Activated naive CD8-positive, alpha-beta T cell treated with anti-CD3 and anti-CD28 coated beads, Interleukin-2, amount 10 ng/mL, durations not matched to agents 7 days and 5 days (primary cell): ENCODE results near the gene ABCA2. TPM values are rescaled to one million over a fixed set of nuclear protein-coding genes. Genes with fewer than 3 reads are reported as not detected.

ENCODE experiments used
- ATAC-seq: fragments of 150-1000 bp; cut with Tn5 transposase; one replicate; pipeline ENCODE4 v1.10.0; 2021; ENCODE audit warnings: low read depth, moderate library complexity
- POLR2A ChIA-PET: fragments of 350-600 bp; sonication (Branson Sonifier 250); formaldehyde crosslinking; loops from one replicate; lab custom pipeline; 2021; ENCODE audit warnings: antibody characterized with exemption; lab: Charles Lee
- DNase-seq: peaks from one replicate; pipeline ENCODE4 v3.0.0; 2021
- H3K27ac Mint-ChIP-seq: one replicate; pipeline ENCODE4 v1.8.0; 2022; ENCODE audit warnings: mild to moderate bottlenecking, mixed read lengths
- H3K27me3 Mint-ChIP-seq: one replicate; pipeline ENCODE4 v1.8.0; 2022; ENCODE audit warnings: mild to moderate bottlenecking, moderate library complexity, mixed read lengths
- H3K36me3 Mint-ChIP-seq: one replicate; pipeline ENCODE4 v1.8.0; 2021; ENCODE audit warnings: mild to moderate bottlenecking, mixed read lengths
- H3K4me1 Mint-ChIP-seq: one replicate; pipeline ENCODE4 v1.8.0; 2021; ENCODE audit warnings: mixed read lengths
- H3K4me3 Mint-ChIP-seq: one replicate; pipeline ENCODE4 v1.8.0; 2022; ENCODE audit warnings: mild to moderate bottlenecking, moderate library complexity, mixed read lengths
- H3K9me3 Mint-ChIP-seq: one replicate; pipeline ENCODE4 v1.8.0; 2021; ENCODE audit warnings: mixed read lengths
- total RNA-seq, 2 experiments: library from RNA; stranded (reverse); gene quantifications; one replicate each; pipeline ENCODE4 v1.2.3, GENCODE V29; 2021

ABCA2 gene
- total RNA-seq, 2 experiments from 2014 or later: 67.1 to 74.5 TPM

- Mint-ChIP-seq H3K9me3 (no peaks in the 10 kb centered on the region), H3K4me3 (peak overlapping the region; percentile 74), H3K4me1 (peaks cover 29% of the 10 kb centered on the region), H3K27me3 (peaks cover 2% of the 10 kb centered on the region), H3K36me3 (no peaks in the 10 kb centered on the region), H3K27ac (peak overlapping the region; percentile 58)
- DNase-seq (peak; percentile 88), ATAC-seq (peak; percentile 63)
- POLR2A ChIA-PET: interaction anchor here (0.6 to 2.4 kb wide), 8 partner anchors 10 to 212 kb away, joined by 3 to 8 read pairs (median 4); partner anchors contain the start of genes MAN1B1, SAPCD2 and TUBB4B
These were observed 423 bp upstream of the ABCA2 start for GRCh38 chr9:137028263-137029057.

GRCh38 chr9:137026828-137027227, 1.2 kb downstream of the ABCA2 start:
- Mint-ChIP-seq H3K36me3 (no peaks in the 10 kb centered on the region), H3K27me3 (peaks cover 2% of the 10 kb centered on the region), H3K4me3 (peak overlapping the region; percentile 82), H3K9me3 (no peaks in the 10 kb centered on the region), H3K4me1 (peaks cover 25% of the 10 kb centered on the region), H3K27ac (peak overlapping the region; percentile 21)
- ATAC-seq (no peak), DNase-seq (no peak)
- POLR2A ChIA-PET: interaction anchor here (0.7 to 1.9 kb wide), 9 partner anchors 8 to 79 kb away, joined by 3 to 9 read pairs (median 4); partner anchors contain the start of genes CLIC3 and PAXX

GRCh38 chr9:137026384-137026783, 1.7 kb downstream of the ABCA2 start:
- no peak for ATAC-seq
- H3K27ac Mint-ChIP-seq: peak overlapping the region; percentile 21

GRCh38 chr9:137025517-137025966, 2.5 kb downstream of the ABCA2 start:
- POLR2A ChIA-PET: interaction anchor here (1.3 to 1.9 kb wide), 2 partner anchors 29 to 33 kb away, joined by 3 to 9 read pairs; partner anchors contain the start of genes CLIC3 and PAXX
- Mint-ChIP-seq H3K36me3 (no peaks in the 10 kb centered on the region), H3K27me3 (peaks cover 2% of the 10 kb centered on the region), H3K4me3 (no peak overlapping the region), H3K9me3 (no peaks in the 10 kb centered on the region), H3K4me1 (peaks cover 19% of the 10 kb centered on the region), H3K27ac (no peak overlapping the region)
- ATAC-seq (no peak), DNase-seq (no peak)

More at GRCh38 chr9:137026384-137026783, 1.7 kb downstream of the ABCA2 start:
- no peak for DNase-seq
- H3K27me3 Mint-ChIP-seq: peaks cover 2% of the 10 kb centered on the region
- no peak overlapping the region for H3K4me3 Mint-ChIP-seq
- no peaks in the 10 kb centered on the region for H3K9me3 Mint-ChIP-seq
- no peaks in the 10 kb centered on the region for H3K36me3 Mint-ChIP-seq
- POLR2A ChIA-PET: interaction anchor here (0.7 to 1.9 kb wide), 6 partner anchors 9 to 78 kb away, joined by 3 to 9 read pairs (median 4); partner anchors contain the start of genes CLIC3 and PAXX
- H3K4me1 Mint-ChIP-seq: peaks cover 23% of the 10 kb centered on the region

GRCh38 chr9:137023583-137023991, 4.5 kb downstream of the ABCA2 start:
- POLR2A ChIA-PET: no interaction called here
- ATAC-seq (no peak), DNase-seq (no peak)
- Mint-ChIP-seq H3K4me3 (no peak overlapping the region), H3K27ac (no peak overlapping the region), H3K4me1 (peaks cover 8% of the 10 kb centered on the region), H3K27me3 (peaks cover 2% of the 10 kb centered on the region), H3K9me3 (no peaks in the 10 kb centered on the region), H3K36me3 (no peaks in the 10 kb centered on the region)

GRCh38 chr9:137023157-137023556, 4.9 kb downstream of the ABCA2 start:
- Mint-ChIP-seq H3K27ac (no peak overlapping the region), H3K9me3 (no peaks in the 10 kb centered on the region), H3K4me3 (no peak overlapping the region), H3K27me3 (peaks cover 2% of the 10 kb centered on the region), H3K36me3 (no peaks in the 10 kb centered on the region), H3K4me1 (peaks cover 8% of the 10 kb centered on the region)
- POLR2A ChIA-PET: no interaction called here
- DNase-seq (no peak), ATAC-seq (no peak)

- DNase-seq (no peak), ATAC-seq (no peak)
- H3K9me3 Mint-ChIP-seq: no peaks in the 10 kb centered on the region
- peaks cover 8% of the 10 kb centered on the region for H3K4me1 Mint-ChIP-seq
- H3K27me3 Mint-ChIP-seq: peaks cover 2% of the 10 kb centered on the region
- H3K4me3 Mint-ChIP-seq: no peak overlapping the region
- POLR2A ChIA-PET: no interaction called here
- no peaks in the 10 kb centered on the region for H3K36me3 Mint-ChIP-seq
- no peak overlapping the region for H3K27ac Mint-ChIP-seq
These were observed 5.4 kb downstream of the ABCA2 start for GRCh38 chr9:137022662-137023008.

GRCh38 chr9:137021979-137022661, 5.9 kb downstream of the ABCA2 start:
- peak; percentile 31 for ATAC-seq

GRCh38 chr9:137021568-137021978, 6.5 kb downstream of the ABCA2 start:
- peaks cover 3% of the 10 kb centered on the region for H3K36me3 Mint-ChIP-seq
- no peak overlapping the region for H3K27ac Mint-ChIP-seq
- ATAC-seq (no peak), DNase-seq (no peak)
- H3K4me1 Mint-ChIP-seq: peaks cover 4% of the 10 kb centered on the region
- no peaks in the 10 kb centered on the region for H3K27me3 Mint-ChIP-seq
- POLR2A ChIA-PET: interaction anchor here (1.1 kb wide), 1 partner anchor 21 kb away, joined by 4 read pairs; no protein-coding TSS in a partner anchor
- H3K9me3 Mint-ChIP-seq: no peaks in the 10 kb centered on the region
- H3K4me3 Mint-ChIP-seq: no peak overlapping the region

More at GRCh38 chr9:137021979-137022661, 5.9 kb downstream of the ABCA2 start:
- DNase-seq: peak; percentile 65
- Mint-ChIP-seq H3K27me3 (no peaks in the 10 kb centered on the region), H3K4me1 (peaks cover 6% of the 10 kb centered on the region), H3K9me3 (no peaks in the 10 kb centered on the region), H3K27ac (no peak overlapping the region), H3K4me3 (no peak overlapping the region), H3K36me3 (no peaks in the 10 kb centered on the region)
- POLR2A ChIA-PET: interaction anchor here (1.1 kb wide), 1 partner anchor 22 kb away, joined by 4 read pairs; no protein-coding TSS in a partner anchor

GRCh38 chr9:137020771-137021567, 7.1 kb downstream of the ABCA2 start:
- H3K4me1 Mint-ChIP-seq: peaks cover 3% of the 10 kb centered on the region
- peaks cover 3% of the 10 kb centered on the region for H3K36me3 Mint-ChIP-seq
- no peaks in the 10 kb centered on the region for H3K27me3 Mint-ChIP-seq
- POLR2A ChIA-PET: interaction anchor here (1.1 kb wide), 1 partner anchor 20 kb away, joined by 4 read pairs; no protein-coding TSS in a partner anchor
- DNase-seq (no peak), ATAC-seq (no peak)
- H3K9me3 Mint-ChIP-seq: no peaks in the 10 kb centered on the region
- H3K4me3 Mint-ChIP-seq: no peak overlapping the region
- H3K27ac Mint-ChIP-seq: no peak overlapping the region

- POLR2A ChIA-PET: interaction anchor here (0.7 kb wide), 1 partner anchor 139 kb away, joined by 4 read pairs; no protein-coding TSS in a partner anchor
- ATAC-seq (no peak), DNase-seq (no peak)
- no peaks in the 10 kb centered on the region for H3K9me3 Mint-ChIP-seq
- H3K27me3 Mint-ChIP-seq: no peaks in the 10 kb centered on the region
- peaks cover 3% of the 10 kb centered on the region for H3K4me1 Mint-ChIP-seq
- H3K36me3 Mint-ChIP-seq: peaks cover 3% of the 10 kb centered on the region
- no peak overlapping the region for H3K4me3 Mint-ChIP-seq
- H3K27ac Mint-ChIP-seq: no peak overlapping the region
These were observed 8.0 kb downstream of the ABCA2 start for GRCh38 chr9:137019891-137020683.
